Measurements from ENCODE around the gene DUOXA1. TPM values are rescaled to one million over a fixed set of nuclear protein-coding genes. Genes with fewer than 3 reads are reported as not detected.

Gene DUOXA1
- total RNA-seq, 1 experiment from 2014 or later: 0.09 TPM

- TF ChIP-seq ZNF532 (CRISPR knock-in tag; IDR thresholded peaks at IDR 0.05; ENCODE audit: borderline replicate concordance) (no peak), MYBL2 (CRISPR knock-in tag; IDR thresholded peaks at IDR 0.05) (no peak)
Measured at GRCh38 chr15:45116006-45116481, 13.6 kb downstream of the DUOXA1 start (continued).

GRCh38 chr15:45115312-45115820, 14.3 kb downstream of the DUOXA1 start:
- H3K27ac Mint-ChIP-seq: no peak overlapping the region
- ChIA-PET CTCF (interaction anchor here (0.6 to 8.3 kb wide), 4 partner anchors 8 to 37 kb away, joined by 4 to 231 read pairs (median 4); partner anchors contain the start of genes DUOX1 and DUOXA1), POLR2A (no interaction called here)
- no peaks in the 10 kb centered on the region for H3K9me3 Mint-ChIP-seq
- peaks cover 99% of the 10 kb centered on the region for H3K27me3 Mint-ChIP-seq (ENCODE audit: low read depth)
- H3K4me1 Mint-ChIP-seq: peaks cover 43% of the 10 kb centered on the region
- H3K36me3 Mint-ChIP-seq: no peaks in the 10 kb centered on the region
- ATAC-seq (no peak), DNase-seq (ENCODE audit: low spot score) (no peak)
- no peak overlapping the region for H3K4me3 Mint-ChIP-seq
- TF ChIP-seq ZNF396 (CRISPR knock-in tag; IDR thresholded peaks at IDR 0.05; ENCODE audit: borderline replicate concordance) (no peak), USF1 (CRISPR knock-in tag; IDR thresholded peaks at IDR 0.05) (no peak), ZNF281 (CRISPR knock-in tag; IDR thresholded peaks at IDR 0.05) (no peak), NFE2L1 (CRISPR knock-in tag; IDR thresholded peaks at IDR 0.05) (no peak), OVOL2 (CRISPR knock-in tag; IDR thresholded peaks at IDR 0.05; ENCODE audit: borderline replicate concordance) (no peak), NFATC4 (CRISPR knock-in tag; IDR thresholded peaks at IDR 0.05) (no peak), ZNF138 (CRISPR knock-in tag; conservative IDR thresholded peaks at IDR 0.05) (no peak), SP1 (CRISPR knock-in tag; conservative IDR thresholded peaks at IDR 0.05) (no peak), GTF2I (CRISPR knock-in tag; conservative IDR thresholded peaks at IDR 0.05) (no peak), ZNF671 (CRISPR knock-in tag; IDR thresholded peaks at IDR 0.05) (no peak), ARID4B (CRISPR knock-in tag; IDR thresholded peaks at IDR 0.05; ENCODE audit: borderline replicate concordance) (no peak), ETV6 (CRISPR knock-in tag; IDR thresholded peaks at IDR 0.05) (no peak), ZBTB21 (CRISPR knock-in tag; IDR thresholded peaks at IDR 0.05; ENCODE audit: borderline replicate concordance) (no peak), RELA (CRISPR knock-in tag; IDR thresholded peaks at IDR 0.05; ENCODE audit: borderline replicate concordance) (no peak), CREM (CRISPR knock-in tag; IDR thresholded peaks at IDR 0.05) (no peak), GRHL2 (CRISPR knock-in tag; IDR thresholded peaks at IDR 0.05; ENCODE audit: insufficient replicate concordance, severe bottlenecking) (no peak), CDX4 (CRISPR knock-in tag; IDR thresholded peaks at IDR 0.05; ENCODE audit: borderline replicate concordance) (no peak), TEAD1 (CRISPR knock-in tag; IDR thresholded peaks at IDR 0.05) (no peak), E2F4 (CRISPR knock-in tag; IDR thresholded peaks at IDR 0.05; ENCODE audit: borderline replicate concordance, low read depth) (no peak)
